HG03558 (cell line): ENCODE results near the gene ATP2A3.

ENCODE experiments used
- ATAC-seq: cut with Tn5 transposase; IDR thresholded peaks from one replicate; pipeline ENCODE4 v1.9.1; 2021; ENCODE audit warnings: moderate number of reproducible peaks; ENCODE audit not compliant: unreplicated experiment; ENCODE audit errors: extremely low read depth

ATP2A3 gene

GRCh38 chr17:3935825-3936355 is 28.3 kb downstream of the ATP2A3 start:
- ATAC-seq: no peak

DNA sequence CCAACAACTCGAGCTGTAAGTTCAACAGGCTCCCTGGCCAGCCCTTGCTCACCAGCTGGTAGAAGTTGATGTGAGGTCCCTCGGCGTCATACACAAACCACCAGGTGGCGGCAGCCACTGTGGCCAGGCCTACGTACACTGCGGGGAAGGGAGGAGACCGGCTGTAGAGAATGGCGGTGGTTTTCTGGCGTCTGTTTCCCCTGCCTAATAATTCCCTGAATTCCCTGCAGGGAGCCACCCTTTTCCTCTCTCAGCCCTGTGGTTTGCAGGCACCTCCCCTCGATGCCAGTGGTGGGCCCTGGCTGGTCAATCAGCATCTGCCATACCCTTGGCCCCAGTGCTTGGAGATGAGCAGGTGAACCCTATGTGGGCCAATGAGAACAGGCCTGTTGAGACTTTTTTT is 29.1 kb downstream of the ATP2A3 start:
- no peak for ATAC-seq

- no peak for ATAC-seq
Observed at GRCh38 chr17:3929764-3930163, 34.5 kb downstream of the ATP2A3 start.

GRCh38 chr17:3929181-3929580 is 35.1 kb downstream of the ATP2A3 start:
- ATAC-seq: no peak

- ATAC-seq: no peak
Observed at GRCh38 chr17:3928406-3928805, 35.8 kb downstream of the ATP2A3 start.

GRCh38 chr17:3927628-3928340 is 36.5 kb downstream of the ATP2A3 start:
- ATAC-seq: no peak

DNA sequence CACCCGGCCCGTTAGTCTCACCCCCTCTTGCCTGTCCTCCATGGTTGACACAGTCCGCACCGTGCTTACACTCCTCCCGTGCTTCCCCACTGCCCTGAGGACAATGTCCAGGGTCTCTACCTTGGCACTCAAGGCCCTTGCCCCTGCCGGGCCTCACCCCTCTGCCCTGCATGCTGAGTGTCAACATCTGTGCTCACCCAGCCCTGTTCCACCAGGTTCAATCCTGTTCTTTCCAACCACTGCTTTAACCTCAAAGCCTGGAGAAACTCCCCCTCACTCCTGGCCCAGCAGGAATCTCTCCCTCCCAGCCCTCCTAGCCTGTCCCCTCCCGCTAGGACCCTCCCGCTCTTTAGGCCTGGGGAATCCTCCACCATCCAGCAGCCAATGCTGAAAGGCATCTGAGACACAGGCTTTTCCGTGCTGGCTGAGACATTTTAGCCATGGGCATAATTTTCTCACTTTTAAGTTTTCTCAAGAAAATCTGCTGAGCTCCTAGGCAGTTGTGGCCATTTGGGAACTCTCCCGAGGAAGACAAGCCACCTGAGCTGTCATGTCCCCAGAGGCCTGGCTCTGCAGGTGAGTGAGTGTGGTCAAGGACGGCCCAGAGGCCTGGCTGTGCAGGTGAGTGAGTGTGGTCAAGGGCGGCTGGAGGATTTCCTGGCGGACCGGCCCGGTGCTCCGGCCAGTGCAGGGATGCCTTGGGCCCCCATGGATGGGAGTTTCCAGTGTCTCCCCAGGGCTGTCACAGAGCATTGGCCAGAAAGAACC is 37.2 kb downstream of the ATP2A3 start:
- no peak for ATAC-seq

DNA sequence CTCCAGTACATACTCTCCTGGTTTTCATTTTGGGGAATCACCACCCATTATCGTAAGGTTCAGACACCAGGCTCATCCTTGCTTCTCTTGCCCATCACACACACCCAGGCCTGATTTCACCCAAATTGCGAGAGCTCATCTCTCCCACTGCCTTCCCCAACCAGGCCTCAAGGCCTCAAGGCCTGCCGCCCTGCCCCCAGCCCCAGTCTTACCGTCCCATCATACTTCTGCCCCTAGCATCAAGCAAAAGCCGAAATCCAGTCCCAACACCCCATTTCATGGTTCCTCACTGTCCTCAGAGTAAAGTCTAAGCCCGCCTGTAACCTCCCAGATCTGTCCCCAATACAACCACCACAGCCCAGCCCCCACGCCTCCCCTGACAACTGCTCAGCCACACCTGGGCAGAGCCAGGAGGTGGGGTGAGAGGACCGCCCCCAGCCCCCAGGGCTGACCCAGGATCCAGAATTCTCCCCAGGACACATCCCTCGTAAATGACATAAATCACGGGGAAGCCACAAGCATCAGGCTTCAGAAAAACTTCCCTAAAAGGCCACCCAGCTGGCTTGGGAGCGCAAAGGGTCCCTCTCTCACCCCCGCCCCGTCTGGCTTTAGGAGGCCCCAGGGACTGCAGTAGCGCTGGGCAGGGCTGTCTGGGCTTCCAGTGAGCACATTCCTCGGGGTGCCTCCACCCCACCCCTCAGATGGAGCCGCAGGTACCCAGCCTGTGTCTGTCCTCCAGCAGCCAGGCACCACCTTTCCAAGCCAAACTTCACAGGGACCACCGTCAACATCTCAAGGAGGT is 38.4 kb downstream of the ATP2A3 start:
- no peak for ATAC-seq

DNA sequence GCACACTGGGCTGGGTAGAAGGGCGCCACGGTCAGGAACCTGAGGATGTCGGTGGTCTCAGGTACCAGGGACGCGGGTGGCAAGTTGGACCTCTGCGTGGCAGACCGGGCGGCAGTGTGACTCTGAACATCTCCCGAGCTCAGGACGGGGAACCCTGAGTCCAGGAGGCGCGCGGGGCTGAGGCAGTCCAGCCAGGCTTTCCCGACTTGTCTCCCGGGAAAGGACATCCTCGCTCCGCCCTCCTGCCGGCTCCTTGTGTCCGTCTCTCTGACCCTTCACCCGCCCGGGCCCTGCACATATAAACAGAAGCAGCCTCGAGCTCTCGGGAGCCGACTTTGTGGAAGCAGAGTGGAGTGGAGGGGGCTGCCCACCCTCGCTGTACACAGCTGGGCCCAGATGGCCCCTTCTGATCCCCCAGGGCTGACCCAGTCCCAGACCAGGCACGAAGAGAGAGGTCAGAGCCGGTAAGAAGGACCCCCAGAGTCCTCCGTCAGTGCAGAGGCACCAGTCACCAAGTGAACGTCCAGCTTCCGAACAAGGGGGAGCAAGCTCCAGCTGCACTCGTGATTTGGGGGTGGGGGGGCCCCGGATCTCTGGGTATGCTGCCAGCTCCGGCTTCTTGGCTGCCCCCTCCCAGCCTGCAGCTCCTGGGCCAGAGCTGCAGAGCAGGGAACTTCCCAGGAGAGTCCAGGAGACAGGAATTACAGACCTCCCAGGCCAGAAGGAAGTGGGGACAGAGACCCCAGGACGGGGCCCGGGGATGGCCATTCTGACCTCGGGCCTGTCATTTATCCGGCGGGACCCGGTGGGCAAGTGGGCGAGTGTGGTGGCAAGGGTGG is 39.5 kb downstream of the ATP2A3 start:
- ATAC-seq: no peak

GRCh38 chr17:3923466-3924190 is 40.6 kb downstream of the ATP2A3 start:
- no peak for ATAC-seq

DNA sequence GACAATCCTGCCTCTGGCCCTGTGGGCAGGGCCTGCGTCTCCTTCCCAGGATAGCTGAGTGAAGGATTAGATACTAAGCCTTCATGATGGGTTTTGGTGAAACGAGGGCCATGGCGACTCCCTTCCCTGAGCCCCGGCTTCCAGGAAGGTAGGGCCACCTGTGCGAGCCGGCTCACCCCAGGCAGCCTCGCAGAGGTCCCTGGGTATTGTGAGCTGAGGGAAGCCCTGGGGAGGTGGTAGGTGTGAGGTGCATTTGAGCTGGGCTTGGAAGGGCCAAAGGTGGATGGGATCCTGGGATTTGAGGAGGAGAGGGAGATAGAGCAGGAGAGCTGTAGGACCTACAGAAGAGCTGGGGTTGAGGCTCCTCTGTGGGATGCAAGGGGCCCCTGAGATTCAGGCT is 41.5 kb downstream of the ATP2A3 start:
- no peak for ATAC-seq

DNA sequence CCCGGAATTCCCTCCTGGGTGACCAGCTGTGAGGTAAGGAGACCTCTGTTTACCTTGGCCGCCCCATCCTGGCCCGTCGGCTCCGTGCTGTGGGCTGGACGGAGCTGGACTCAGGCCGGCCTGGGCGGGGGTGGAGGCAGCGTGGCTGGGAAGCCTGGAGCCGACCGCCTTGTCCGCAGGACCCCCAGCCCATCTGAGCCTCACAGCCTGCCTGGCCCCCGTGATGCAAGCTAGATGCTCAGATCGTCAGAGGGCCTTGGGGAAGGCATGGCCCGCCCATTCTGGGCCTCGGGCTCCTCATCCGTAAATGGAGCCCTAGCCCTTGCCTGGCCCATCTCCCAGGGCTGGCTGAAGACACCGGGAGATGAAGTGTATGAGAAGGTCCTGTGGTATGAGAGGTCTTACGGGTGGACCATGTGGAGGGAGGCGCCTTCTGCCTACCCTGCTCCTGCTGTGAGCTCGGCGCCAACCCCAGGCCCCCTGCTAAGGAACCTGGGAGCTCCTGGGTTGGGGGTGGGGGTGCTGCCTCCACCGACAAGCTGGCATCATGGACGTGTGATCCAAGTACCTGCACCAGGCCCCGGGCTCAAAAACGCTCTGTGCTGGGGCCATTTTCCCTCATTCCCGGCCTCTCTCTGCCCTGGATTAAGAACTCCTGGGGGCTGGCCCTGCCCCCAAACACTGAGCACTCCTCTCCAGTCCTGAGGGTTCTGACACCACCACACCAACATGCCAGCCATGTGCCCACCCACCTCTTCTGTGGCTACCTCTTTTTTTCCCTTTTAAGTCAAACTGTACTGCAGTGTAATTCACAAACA is 42.5 kb downstream of the ATP2A3 start:
- no peak for ATAC-seq

DNA sequence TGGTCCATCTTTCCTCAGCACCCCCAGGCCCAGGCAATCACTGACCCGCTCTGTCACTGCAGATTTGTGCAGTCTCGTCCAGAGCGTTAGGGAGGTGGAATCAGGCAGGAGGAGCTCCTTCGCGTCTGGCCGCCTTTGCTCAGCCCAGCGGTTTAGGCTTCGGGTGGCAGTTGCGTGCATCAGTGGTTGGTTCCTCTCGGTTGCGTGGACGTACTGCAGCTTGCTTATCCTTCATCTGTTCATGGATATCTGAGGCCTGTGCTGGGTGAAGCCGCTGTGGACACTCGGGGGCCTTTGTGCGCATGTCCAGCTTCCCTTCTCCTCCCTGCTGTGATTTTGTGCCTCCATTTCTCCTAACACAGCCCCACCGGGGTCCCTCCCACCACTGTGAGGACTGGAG is 43.2 kb downstream of the ATP2A3 start:
- ATAC-seq: no peak

GRCh38 chr17:3919123-3919624 is 45.1 kb downstream of the ATP2A3 start:
- no peak for ATAC-seq

DNA sequence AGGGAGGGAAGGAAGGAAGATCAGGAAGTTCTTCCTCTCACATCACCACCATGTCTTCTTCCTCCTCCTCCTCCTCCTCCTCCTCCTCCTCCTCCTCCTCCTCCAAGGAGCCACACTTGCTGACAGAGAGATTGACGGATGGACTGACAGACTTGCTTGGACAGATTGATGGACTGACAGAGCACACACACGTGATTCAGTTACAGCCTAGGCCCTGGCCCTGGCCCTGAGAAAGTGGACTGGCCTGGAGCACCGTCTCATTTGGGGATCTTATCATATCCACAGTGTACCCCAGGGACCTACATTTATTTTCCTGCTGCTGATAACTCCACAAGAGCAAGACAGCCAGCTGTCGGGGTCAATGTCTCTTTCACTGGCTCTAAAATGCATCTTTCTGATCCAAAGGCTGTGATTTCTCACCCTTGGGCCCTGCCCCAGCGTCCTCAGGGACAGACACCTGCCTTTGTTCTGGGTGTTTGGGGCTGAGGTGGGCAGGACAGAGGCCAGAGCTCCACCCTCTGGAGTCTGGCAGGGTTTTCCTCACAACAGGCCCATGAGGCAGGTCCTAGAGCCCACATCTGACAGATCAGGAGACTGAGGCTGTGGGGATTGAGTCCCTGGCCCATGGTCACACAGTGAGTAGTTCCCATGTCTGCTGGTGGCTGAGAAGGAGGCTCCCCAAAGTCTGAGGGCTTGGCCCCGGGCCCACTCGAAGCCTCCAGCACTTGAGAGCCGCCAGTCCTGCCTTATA is 45.7 kb downstream of the ATP2A3 start:
- no peak for ATAC-seq

DNA sequence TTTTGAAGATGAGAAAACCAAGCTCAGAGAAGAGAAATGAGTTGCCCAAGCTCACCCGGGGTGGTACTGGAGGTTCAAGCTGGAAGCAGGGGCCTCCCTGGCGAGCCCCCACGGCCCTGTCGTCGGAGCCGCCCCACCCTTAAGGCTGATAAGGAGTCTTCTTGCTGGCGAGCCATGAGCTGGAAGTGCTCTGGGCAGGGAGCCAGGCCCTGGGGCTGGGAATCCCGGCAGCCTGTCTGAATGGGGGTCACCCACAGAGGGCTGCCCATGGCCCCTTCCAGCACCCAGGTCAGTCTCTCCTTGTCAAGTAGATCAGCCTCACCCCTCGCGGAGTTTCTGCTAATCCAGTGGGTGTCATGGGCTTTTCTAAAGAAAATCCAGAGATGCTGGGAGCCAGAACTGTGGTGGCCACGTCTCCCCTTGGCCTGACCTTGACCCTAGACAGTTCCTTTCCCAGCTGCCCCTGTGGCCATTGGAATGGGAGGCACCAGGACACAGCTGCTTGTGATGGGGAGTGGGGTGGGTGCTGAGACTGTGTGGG is 46.8 kb downstream of the ATP2A3 start:
- no peak for ATAC-seq

GRCh38 chr17:3916825-3917224 is 47.4 kb downstream of the ATP2A3 start:
- no peak for ATAC-seq
